ENCODE measurements around the gene CDC42SE2.
A peak's percentile ranks its signal among the peaks of the same experiment; 100 is the strongest.

Gene CDC42SE2

GRCh38 chr5:131263648-131264450 is at the start of gene CDC42SE2:
TSS of gene CDC42SE2 (plus strand) at chr5:131264053. CDS start at chr5:131359494, 95,441 bp downstream.
- peak; percentile 85 for DNase-seq

- no peak for DNase-seq
These were observed 49.1 kb upstream of the CDC42SE2 start for GRCh38 chr5:131214609-131215227.

- DNase-seq, result no peak
These were observed 46.1 kb upstream of the CDC42SE2 start for GRCh38 chr5:131217791-131218190.

- DNase-seq, result no peak
These were observed 45.5 kb upstream of the CDC42SE2 start for GRCh38 chr5:131218392-131218791.

GRCh38 chr5:131220566-131220965 is 43.3 kb upstream of the CDC42SE2 start:
- no peak for DNase-seq

- DNase-seq, result no peak
These were observed 42.7 kb upstream of the CDC42SE2 start for GRCh38 chr5:131221008-131221703.

- no peak for DNase-seq
These were observed 42.0 kb upstream of the CDC42SE2 start for GRCh38 chr5:131221888-131222287.

- DNase-seq, result no peak
These were observed 41.1 kb upstream of the CDC42SE2 start for GRCh38 chr5:131222731-131223130.

- no peak for DNase-seq
These were observed 40.0 kb upstream of the CDC42SE2 start for GRCh38 chr5:131223751-131224386.

- DNase-seq, result no peak
These were observed 39.3 kb upstream of the CDC42SE2 start for GRCh38 chr5:131224387-131225201.

- no peak for DNase-seq
These were observed 38.4 kb upstream of the CDC42SE2 start for GRCh38 chr5:131225282-131225974.

GRCh38 chr5:131226899-131227298 is 37.0 kb upstream of the CDC42SE2 start:
- DNase-seq, result no peak

- no peak for DNase-seq
These were observed 35.2 kb upstream of the CDC42SE2 start for GRCh38 chr5:131228646-131229045.

GRCh38 chr5:131229623-131230022 is 34.2 kb upstream of the CDC42SE2 start:
- no peak for DNase-seq

GRCh38 chr5:131230406-131230805 is 33.4 kb upstream of the CDC42SE2 start:
- no peak for DNase-seq

- no peak for DNase-seq
These were observed 24.2 kb upstream of the CDC42SE2 start for GRCh38 chr5:131239686-131240085.

GRCh38 chr5:131242728-131243255 is 21.1 kb upstream of the CDC42SE2 start:
- no peak for DNase-seq

GRCh38 chr5:131245312-131245711 is 18.5 kb upstream of the CDC42SE2 start:
- DNase-seq, result no peak

- no peak for DNase-seq
These were observed 17.9 kb upstream of the CDC42SE2 start for GRCh38 chr5:131245948-131246347.

GRCh38 chr5:131246504-131246903 is 17.3 kb upstream of the CDC42SE2 start:
- no peak for DNase-seq

GRCh38 chr5:131250751-131251475 is 12.9 kb upstream of the CDC42SE2 start:
- no peak for DNase-seq
